HG02798 (cell line): ENCODE results near the gene SMO.
"Not testable (repeated sequence)": the region's sequence is repeated elsewhere in the genome, so short reads cannot be mapped to it uniquely, and the experiment has no call there.

ENCODE experiments used
- ATAC-seq: cut with Tn5 transposase; IDR thresholded peaks from one replicate; pipeline ENCODE4 v1.9.1; 2021; ENCODE audit warnings: mild to moderate bottlenecking; ENCODE audit not compliant: unreplicated experiment, poor library complexity

Gene SMO

DNA sequence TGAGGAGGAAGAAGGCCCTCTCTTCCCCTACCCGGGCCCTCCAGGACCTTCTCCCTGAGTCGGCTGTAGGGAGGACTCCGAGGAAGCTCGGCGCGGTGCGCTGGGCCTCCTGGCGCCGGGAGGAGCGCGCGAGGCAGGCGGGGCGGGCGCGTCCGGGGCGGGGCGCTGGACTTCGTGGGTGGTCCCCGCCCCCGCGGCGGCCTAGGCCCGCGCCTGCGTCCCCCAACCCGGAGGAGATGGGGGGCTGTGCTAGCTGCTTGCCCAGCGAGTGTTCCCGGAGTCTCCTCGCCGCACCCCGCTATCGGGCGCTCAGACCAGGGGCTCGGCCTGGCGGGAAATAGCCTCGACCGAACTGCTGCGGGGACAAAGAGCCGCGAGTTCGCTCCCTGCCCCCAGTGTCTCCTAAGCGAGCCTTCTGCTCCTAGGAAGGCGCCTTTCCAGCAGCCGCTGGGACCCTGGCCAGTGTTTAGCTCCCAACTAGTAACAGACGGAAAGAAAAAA, 19.2 kb upstream of the SMO start:
- ATAC-seq: peak; percentile 44

DNA sequence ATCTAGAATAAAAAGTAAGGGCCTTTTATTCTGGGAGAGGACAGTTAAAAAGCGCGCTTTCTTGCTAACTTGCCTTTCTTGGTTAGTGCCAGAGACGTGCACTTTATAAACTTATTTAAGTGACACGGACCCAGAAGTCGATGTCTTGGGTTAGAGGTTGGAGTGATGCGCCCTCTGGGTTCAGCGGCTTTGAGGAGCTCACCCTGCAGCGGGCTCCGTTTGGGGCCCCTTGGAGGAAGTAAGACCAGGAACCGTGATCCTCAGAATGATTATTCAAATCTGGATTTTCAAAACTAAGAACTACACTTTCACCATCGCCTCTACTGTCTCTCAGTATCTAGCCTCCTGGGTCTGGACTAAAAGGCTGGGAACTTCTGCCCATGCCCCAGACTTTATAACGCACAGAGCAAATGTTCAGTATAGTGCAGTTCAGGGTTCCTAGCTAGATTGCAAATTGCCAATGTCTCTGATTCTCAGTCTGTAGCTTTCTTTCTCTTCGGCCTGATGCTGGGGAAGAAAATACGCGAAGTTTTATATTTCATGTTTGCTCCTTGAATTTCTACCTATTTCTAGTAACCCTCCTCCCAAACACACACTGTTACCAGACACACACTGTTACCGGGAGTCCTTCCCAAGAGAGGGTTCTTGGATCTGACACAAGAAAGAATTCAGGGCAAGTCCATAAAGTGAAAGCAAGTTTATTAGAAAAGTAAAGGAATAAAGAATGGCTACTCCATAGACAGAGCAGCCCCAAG, 18.6 kb upstream of the SMO start:
- ATAC-seq: peak; percentile 57

DNA sequence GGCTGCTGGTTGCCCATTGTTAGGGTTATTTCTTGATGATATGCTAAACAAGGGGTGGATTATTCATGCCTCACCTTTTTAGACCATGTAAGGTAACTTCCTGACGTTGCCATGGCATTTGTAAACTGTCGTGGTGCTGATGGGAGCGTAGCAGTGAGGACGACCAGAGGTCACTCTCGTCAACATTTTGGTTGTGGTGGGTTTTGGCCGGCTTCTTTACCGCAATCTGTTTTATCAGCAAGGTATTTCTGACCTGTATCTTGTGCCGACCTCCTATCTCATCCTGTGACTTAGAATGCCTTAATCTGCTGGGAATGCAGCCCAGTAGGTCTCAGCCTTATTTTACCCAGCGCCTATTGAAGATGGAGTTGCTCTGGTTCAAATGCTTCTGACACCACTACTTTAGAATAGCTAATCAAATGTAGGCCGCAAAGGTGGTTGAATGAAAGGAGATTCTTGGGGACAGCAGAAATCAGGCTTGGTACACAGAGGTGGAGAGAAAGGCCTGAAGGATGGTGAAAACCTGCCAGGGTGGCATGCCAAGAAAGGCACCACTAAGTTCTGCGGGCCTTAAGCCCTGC, 17.9 kb upstream of the SMO start:
- no peak for ATAC-seq

- ATAC-seq: not testable (repeated sequence)
Measured at GRCh38 chr7:129173861-129174260, 14.6 kb upstream of the SMO start.

GRCh38 chr7:129176916-129177710, 11.3 kb upstream of the SMO start:
- ATAC-seq: no peak

GRCh38 chr7:129184981-129185670, 3.3 kb upstream of the SMO start:
- ATAC-seq: no peak

GRCh38 chr7:129186749-129187260, 1.6 kb upstream of the SMO start:
- ATAC-seq: no peak

- ATAC-seq: no peak
Measured at GRCh38 chr7:129187681-129188371, 607 bp upstream of the SMO start.

GRCh38 chr7:129188892-129189660, 643 bp downstream of the SMO start:
- ATAC-seq: no peak

DNA sequence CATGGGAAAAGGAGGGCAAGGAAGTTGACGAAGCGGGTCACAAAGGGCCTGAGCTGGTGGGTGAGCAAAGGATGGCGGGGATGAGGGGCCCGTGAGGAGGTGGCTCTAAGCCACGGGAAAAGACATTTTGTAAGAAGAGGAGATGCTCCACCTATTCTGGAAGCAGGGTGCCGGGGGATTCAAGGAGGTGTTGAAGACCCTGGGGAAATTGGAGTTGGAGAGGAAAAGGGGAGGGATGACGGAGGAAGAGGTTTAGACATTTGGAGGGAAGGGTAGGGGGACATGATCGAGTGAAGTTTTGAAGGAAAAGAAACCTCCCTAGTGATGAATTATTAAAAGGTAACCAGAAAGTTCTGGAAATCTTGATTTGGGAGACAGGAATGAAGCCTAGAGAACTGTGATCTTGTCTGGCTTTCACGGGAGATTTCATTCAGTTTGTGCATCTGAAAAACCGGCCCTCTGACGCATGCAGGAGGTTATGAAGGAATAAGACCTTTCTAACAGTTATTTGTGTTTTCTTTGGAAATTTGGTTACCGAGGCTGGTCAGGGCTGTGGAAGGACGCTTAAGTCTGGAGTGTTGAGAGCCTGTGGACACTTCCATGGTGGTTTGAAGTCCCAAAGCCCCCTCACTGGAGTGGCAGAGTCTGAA, 1.4 kb downstream of the SMO start:
- ATAC-seq: no peak

DNA sequence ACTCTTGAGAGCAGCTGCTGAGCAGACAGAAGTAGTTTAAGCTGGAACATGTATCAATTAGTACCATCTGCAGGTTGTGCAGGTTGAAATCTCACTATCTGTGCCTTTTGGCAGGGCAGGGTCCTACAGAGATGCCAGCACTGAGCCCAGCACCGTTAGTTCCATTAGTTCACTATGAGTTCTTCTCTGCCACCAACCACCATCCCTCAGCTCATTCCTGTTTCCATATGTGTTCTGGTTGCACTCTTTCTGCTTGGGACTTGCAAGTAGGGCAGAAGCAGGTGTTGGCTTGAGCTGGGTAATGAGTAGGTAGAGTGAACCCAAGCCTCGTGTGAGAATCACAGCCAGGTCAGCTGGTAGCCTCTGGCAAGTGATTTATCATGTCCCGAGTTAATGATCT, 2.8 kb downstream of the SMO start:
- no peak for ATAC-seq

- no peak for ATAC-seq
Measured at GRCh38 chr7:129193892-129194291, 5.5 kb downstream of the SMO start.

DNA sequence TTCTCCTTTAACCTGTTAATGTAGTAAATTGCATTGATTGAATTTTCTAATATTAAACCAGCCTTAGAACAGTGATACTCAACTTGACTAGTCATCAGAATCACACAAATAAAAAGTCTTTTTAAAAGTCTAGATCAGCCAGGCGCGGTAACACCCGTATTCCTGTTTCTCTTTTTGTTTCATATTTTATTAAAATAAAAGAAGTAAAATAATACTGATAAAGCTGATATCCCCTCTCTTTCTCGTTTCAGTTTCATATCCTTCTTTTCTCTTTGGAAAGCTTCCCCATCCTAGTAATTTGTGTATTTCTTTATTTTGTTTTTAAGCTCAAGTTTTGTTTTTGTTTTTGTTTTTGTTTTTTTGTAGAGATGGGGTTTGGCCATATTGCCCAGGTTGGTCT, 9.3 kb downstream of the SMO start:
- ATAC-seq: no peak

DNA sequence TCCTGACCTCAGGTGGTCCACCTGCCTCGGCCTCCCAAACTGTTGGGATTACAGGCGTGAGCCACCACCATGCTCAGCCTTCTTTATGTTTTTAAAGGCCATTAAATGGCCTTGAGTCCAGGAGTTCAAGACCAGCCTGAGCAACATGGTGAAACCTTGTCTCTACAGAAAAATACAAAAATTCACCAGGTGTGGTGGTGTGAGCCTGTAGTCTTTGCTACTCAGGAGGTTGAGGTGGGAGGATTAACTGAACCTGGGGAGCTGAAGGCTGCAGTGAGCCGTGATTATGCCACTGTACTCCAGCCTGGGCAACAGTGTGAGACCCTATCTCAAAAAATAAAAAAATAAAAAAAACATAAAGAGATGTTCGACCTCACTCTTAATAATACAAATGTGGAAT, 11.0 kb downstream of the SMO start:
- no peak for ATAC-seq

DNA sequence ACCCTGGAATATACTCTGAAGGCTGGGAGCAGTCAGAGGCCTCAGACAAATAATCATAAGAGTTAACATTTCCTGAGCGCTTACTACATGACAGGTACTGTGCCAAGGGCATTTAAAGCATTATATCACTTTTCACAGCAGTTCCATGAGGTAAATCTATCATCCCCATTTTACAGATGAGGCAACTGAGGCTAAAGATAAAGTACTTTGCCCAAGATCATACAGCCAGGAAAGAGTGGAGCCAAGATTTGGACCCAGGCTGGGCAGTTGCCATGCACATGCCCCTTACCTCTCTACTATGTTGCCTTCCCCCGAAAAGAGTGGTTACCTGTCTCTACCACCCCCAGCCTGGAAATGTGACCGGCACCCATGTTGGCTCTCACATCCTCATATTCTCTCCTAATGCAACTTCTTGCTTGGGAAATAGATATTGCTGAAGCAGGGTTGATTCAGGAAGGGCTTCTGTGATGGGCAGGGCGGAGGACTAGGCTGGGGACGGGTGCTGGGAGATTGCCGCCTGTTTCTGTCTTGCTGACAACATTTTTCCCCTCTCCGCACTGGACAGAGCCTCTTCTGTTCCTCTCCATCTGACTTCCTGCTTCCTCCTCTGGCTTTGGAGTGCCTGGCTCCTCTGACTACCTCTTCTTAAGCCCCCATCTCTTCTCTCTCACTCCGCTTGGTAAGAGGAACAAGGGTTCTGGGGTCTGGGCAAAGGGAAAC, 13.8 kb downstream of the SMO start:
- no peak for ATAC-seq

DNA sequence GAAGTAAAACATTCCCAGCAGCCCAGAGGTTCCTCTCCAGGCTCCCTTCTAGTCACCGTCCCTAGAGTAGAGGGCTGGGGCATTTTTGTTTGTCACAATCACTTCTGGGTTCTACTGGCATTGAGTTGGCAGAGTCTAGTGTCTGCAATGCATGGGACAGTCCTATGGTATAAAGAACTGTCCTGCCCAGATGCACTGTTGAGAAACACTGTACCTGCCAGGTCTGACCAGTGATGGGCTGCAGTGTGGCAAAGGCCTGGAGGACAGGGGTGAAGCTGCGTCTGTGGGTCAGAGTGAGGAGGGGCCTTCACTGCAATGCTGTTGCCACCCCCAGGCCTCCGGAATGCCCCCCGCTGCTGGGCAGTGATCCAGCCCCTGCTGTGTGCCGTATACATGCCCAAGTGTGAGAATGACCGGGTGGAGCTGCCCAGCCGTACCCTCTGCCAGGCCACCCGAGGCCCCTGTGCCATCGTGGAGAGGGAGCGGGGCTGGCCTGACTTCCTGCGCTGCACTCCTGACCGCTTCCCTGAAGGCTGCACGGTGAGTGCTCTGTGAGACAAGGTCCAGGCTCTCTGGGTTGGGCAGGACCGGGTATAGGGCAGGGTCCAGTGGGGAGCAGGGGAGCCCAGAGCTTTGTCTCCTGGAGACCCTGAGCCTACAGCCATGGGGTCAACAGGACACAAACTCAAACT, 14.8 kb downstream of the SMO start:
- ATAC-seq: no peak

GRCh38 chr7:129205126-129205818, 16.8 kb downstream of the SMO start:
- no peak for ATAC-seq
